Endothelial cell of umbilical vein (primary cell): ENCODE measurements around the gene CLEC18B. TPM values are rescaled to one million over a fixed set of nuclear protein-coding genes. Genes with fewer than 3 reads are reported as not detected.

Experiments used
- BruUV-seq: library from RNA; stranded (reverse); fragments of 400-500 nt; replicated peaks from 2 replicates; lab custom pipeline; 2021; lab: Mats Ljungman, UMichigan
- CTCF ChIA-PET: fragments of 300-600, 350-600 bp; sonication (Branson Sonifier 250); formaldehyde crosslinking; loops from one replicate; lab custom pipeline; 2021; ENCODE audit warnings: antibody characterized with exemption, inconsistent platforms; lab: Charles Lee
- POLR2A ChIA-PET: fragments of 300-600, 350-600 bp; sonication (Branson Sonifier 250); formaldehyde crosslinking; loops from one replicate; lab custom pipeline; 2021; ENCODE audit warnings: antibody characterized with exemption, inconsistent platforms; lab: Charles Lee
- DNase-seq: peaks from one replicate; pipeline ENCODE4 v3.0.0-alpha.2; 2011; ENCODE audit warnings: low read depth, low spot score
- FAIRE-seq: peaks from 2 replicates; lab custom pipeline; 2011; peaks lifted over from hg19 to GRCh38; lab: Jason Lieb, UNC
- H2AFZ ChIP-seq: 2 replicates; pipeline ENCODE4 v1.6.0; 2012; ENCODE audit warnings: low read depth, low read length, control low read depth, inconsistent platforms
- H3K27ac ChIP-seq: 2 replicates; pipeline ENCODE4 v1.5.1; 2011; ENCODE audit warnings: low read depth, mild to moderate bottlenecking, control low read depth, low read length, moderate library complexity; ENCODE audit not compliant: insufficient read depth
- H3K27me3 ChIP-seq, 2 experiments: 2 replicates each; pipeline versions ENCODE4 v1.6.0 to v1.6.1; 2011; ENCODE audit warnings: low read length in 2 of 2, mixed read lengths in 1 of 2; ENCODE audit not compliant: control insufficient read depth in 2 of 2, insufficient read depth in 2 of 2
- H3K36me3 ChIP-seq, 2 experiments: 2 replicates in 1 of 2; 3 replicates in 1 of 2; pipeline ENCODE4 v1.5.1; 2011; ENCODE audit warnings: low read length in 2 of 2, mild to moderate bottlenecking in 1 of 2, moderate library complexity in 1 of 2; ENCODE audit not compliant: control insufficient read depth in 2 of 2, insufficient read depth in 2 of 2; ENCODE audit errors: extremely low read depth in 1 of 2
- H3K4me1 ChIP-seq: 3 replicates; pipeline ENCODE4 v1.5.1; 2011; ENCODE audit warnings: mild to moderate bottlenecking, low read length; ENCODE audit not compliant: control insufficient read depth, insufficient read depth; ENCODE audit errors: extremely low read depth
- H3K4me2 ChIP-seq: 2 replicates; pipeline ENCODE4 v1.6.1; 2011; ENCODE audit warnings: low read length, control low read depth, mixed read lengths; ENCODE audit not compliant: insufficient read depth
- H3K4me3 ChIP-seq, 3 experiments: fragments of 200-600 bp in 1 of 3; sonication (generic), shearing (Covaris generic) in 1 of 3; replicated peaks in 1 of 3; 2 replicates each; pipeline ENCODE4 v1.5.1; 2011 to 2016; ENCODE audit warnings: control low read depth in 3 of 3, low read length in 3 of 3, mild to moderate bottlenecking in 2 of 3, inconsistent platforms in 1 of 3, low read depth in 1 of 3, moderate library complexity in 1 of 3; ENCODE audit not compliant: insufficient read depth in 1 of 3
- H3K79me2 ChIP-seq: 2 replicates; pipeline ENCODE4 v1.6.0; 2012; ENCODE audit warnings: low read length, inconsistent platforms; ENCODE audit not compliant: control insufficient read depth, insufficient read depth
- H3K9ac ChIP-seq: replicated peaks from 2 replicates; pipeline ENCODE3; 2011; ENCODE audit warnings: low read length, control low read depth; ENCODE audit not compliant: insufficient read depth; ENCODE audit errors: extremely low read depth
- H3K9me1 ChIP-seq: replicated peaks from 3 replicates; pipeline ENCODE4 v1.6.0; 2011; ENCODE audit warnings: mild to moderate bottlenecking, low read length; ENCODE audit not compliant: control insufficient read depth, insufficient read depth; ENCODE audit errors: extremely low read depth
- H3K9me3 ChIP-seq: replicated peaks from 2 replicates; pipeline ENCODE4 v1.5.1; 2012; ENCODE audit warnings: low read length, inconsistent platforms; ENCODE audit not compliant: control insufficient read depth, insufficient read depth
- H4K20me1 ChIP-seq: replicated peaks from 2 replicates; pipeline ENCODE3; 2011; ENCODE audit warnings: mild to moderate bottlenecking, low read length; ENCODE audit not compliant: control insufficient read depth, insufficient read depth; ENCODE audit errors: extremely low read depth
- EZH2 ChIP-seq: IDR thresholded peaks from 2 replicates; pipeline ENCODE4 v1.6.1; 2012; ENCODE audit warnings: borderline replicate concordance, low read depth, mild to moderate bottlenecking, moderate library complexity, low read length, inconsistent platforms; ENCODE audit not compliant: severe bottlenecking
- FOS ChIP-seq: IDR thresholded peaks from 2 replicates; pipeline ENCODE4 v1.6.1; 2011; ENCODE audit warnings: mild to moderate bottlenecking, low read length, moderate library complexity, borderline replicate concordance; ENCODE audit not compliant: insufficient read depth
- GATA2 ChIP-seq: IDR thresholded peaks from 2 replicates; pipeline ENCODE4 v1.7.0; 2011; ENCODE audit warnings: low read depth, mild to moderate bottlenecking, moderate library complexity, mixed read lengths, low read length; ENCODE audit not compliant: insufficient read length, insufficient read depth
- JUN ChIP-seq: IDR thresholded peaks from 2 replicates; pipeline ENCODE4 v1.6.1; 2011; ENCODE audit warnings: borderline replicate concordance, low read depth; ENCODE audit not compliant: insufficient read length, insufficient read depth
- MYC ChIP-seq: IDR thresholded peaks from one replicate; pipeline ENCODE4 v1.6.1; 2011; ENCODE audit warnings: mild to moderate bottlenecking, low read depth, low read length
- POLR2A ChIP-seq: IDR thresholded peaks from 2 replicates; pipeline ENCODE4 v1.6.1; 2012; ENCODE audit warnings: low read depth, mild to moderate bottlenecking, control low read depth, low read length
- POLR2AphosphoS5 ChIP-seq: IDR thresholded peaks from 2 replicates; pipeline ENCODE4 v1.6.1; 2012; ENCODE audit warnings: low read depth, mild to moderate bottlenecking, control low read depth, low read length, moderate library complexity; ENCODE audit not compliant: insufficient read depth
- dilution Hi-C: fragments of 300-500 bp; cut with MboI; formaldehyde crosslinking; loops from one replicate; pipeline ENCODE4 v1.15.0; 2019; ENCODE audit warnings: low sequenced_read_pairs; ENCODE audit not compliant: extremely low pct_ligation_motif_present
- intact Hi-C: fragments of 100-400 bp; cut with micrococcal nuclease; formaldehyde crosslinking; loops from one replicate; pipeline ENCODE4 v1.10.0; 2022
- polyA plus RNA-seq, 4 experiments: library from polyadenylated mRNA; depleted of rRNA in 3 of 4; stranded (reverse) in 3 of 4; unstranded in 1 of 4; fragments of >200 nt; gene quantifications; 2 replicates each; pipeline versions ENCODE4 v1.2.1 to v1.2.3, GENCODE V29; 2011 to 2012; ENCODE audit warnings: missing spikeins in 1 of 4
- total RNA-seq: library from RNA; stranded (reverse); gene quantifications from 2 replicates; pipeline ENCODE4 v1.2.3, GENCODE V29; 2021
- TF ChIP-seq, protein P1 (sequence below): IDR thresholded peaks from 2 replicates; pipeline ENCODE4 v1.6.1; 2011; ENCODE audit not compliant: insufficient read depth, insufficient read length
- TF ChIP-seq, protein P2 (sequence below), 2 donors: IDR thresholded peaks; 1 replicate in 1 of 2; 2 replicates in 1 of 2; pipeline ENCODE4 v1.5.1; 2011; ENCODE audit warnings: low read length in 2 of 2, mild to moderate bottlenecking in 2 of 2, moderate library complexity in 2 of 2, control low read depth in 1 of 2, inconsistent platforms in 1 of 2, low read depth in 1 of 2; ENCODE audit not compliant: insufficient read depth in 1 of 2; ENCODE audit errors: extremely low read depth in 1 of 2

CLEC18B gene
- total and polyA plus RNA-seq, 2 donors (not counting 3 experiments of a cell fraction or from before 2014, with no cell fraction given), result 0.49 TPM; not detected in 1

GRCh38 chr16:74439685-74440084 is 18.4 kb upstream of the CLEC18B start:
- H3K27ac ChIP-seq, result no peak overlapping the region
- H3K9me1 ChIP-seq, result no peaks in the 10 kb centered on the region
- CTCF ChIA-PET, result interaction anchor here (3.4 kb wide), 1 partner anchor 16 kb away, joined by 11 read pairs; no protein-coding TSS in a partner anchor
- no peak overlapping the region for H3K9ac ChIP-seq
- no peaks in the 10 kb centered on the region for H3K27me3 ChIP-seq
- FAIRE-seq (no peak), DNase-seq (no peak)
- intact Hi-C loops, result no loop called here
- no peaks in the 10 kb centered on the region for H3K79me2 ChIP-seq
- H3K4me2 ChIP-seq, result no peak overlapping the region
- TF ChIP-seq EZH2 (no peak), MYC (no peak), POLR2A (no peak), FOS (no peak), GATA2 (no peak), POLR2AphosphoS5 (no peak), JUN (no peak)
- TF ChIP-seq, protein P1, sequence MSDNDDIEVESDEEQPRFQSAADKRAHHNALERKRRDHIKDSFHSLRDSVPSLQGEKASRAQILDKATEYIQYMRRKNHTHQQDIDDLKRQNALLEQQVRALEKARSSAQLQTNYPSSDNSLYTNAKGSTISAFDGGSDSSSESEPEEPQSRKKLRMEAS, result no peak
- TF ChIP-seq, protein P2, sequence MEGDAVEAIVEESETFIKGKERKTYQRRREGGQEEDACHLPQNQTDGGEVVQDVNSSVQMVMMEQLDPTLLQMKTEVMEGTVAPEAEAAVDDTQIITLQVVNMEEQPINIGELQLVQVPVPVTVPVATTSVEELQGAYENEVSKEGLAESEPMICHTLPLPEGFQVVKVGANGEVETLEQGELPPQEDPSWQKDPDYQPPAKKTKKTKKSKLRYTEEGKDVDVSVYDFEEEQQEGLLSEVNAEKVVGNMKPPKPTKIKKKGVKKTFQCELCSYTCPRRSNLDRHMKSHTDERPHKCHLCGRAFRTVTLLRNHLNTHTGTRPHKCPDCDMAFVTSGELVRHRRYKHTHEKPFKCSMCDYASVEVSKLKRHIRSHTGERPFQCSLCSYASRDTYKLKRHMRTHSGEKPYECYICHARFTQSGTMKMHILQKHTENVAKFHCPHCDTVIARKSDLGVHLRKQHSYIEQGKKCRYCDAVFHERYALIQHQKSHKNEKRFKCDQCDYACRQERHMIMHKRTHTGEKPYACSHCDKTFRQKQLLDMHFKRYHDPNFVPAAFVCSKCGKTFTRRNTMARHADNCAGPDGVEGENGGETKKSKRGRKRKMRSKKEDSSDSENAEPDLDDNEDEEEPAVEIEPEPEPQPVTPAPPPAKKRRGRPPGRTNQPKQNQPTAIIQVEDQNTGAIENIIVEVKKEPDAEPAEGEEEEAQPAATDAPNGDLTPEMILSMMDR (IDR thresholded peaks at IDR 0.05; ENCODE audit: extremely low read depth in 1 of 2, insufficient read depth in 1 of 2, low read depth in 1 of 2, low read length in 2 of 2), result no peak
- H3K4me1 ChIP-seq, result peaks cover 10% of the 10 kb centered on the region
- H3K36me3 ChIP-seq, result no peaks in the 10 kb centered on the region
- no TSS peak for BruUV-seq
- dilution Hi-C loops, result no loop called here
- no peak overlapping the region for H2AFZ ChIP-seq
- POLR2A ChIA-PET, result interaction anchor here (1.1 kb wide), 1 partner anchor 167 kb away, joined by 3 read pairs; the partner anchor contains the start of gene GLG1
- no peaks in the 10 kb centered on the region for H4K20me1 ChIP-seq
- no peak overlapping the region for H3K4me3 ChIP-seq
- no peaks in the 10 kb centered on the region for H3K9me3 ChIP-seq
